ENCODE measurements around the gene PIK3IP1. TPM values are rescaled to one million over a fixed set of nuclear protein-coding genes. Genes with fewer than 3 reads are reported as not detected.

PIK3IP1 gene
- total RNA-seq, 1 experiment from 2014 or later: 6.2 TPM

DNA sequence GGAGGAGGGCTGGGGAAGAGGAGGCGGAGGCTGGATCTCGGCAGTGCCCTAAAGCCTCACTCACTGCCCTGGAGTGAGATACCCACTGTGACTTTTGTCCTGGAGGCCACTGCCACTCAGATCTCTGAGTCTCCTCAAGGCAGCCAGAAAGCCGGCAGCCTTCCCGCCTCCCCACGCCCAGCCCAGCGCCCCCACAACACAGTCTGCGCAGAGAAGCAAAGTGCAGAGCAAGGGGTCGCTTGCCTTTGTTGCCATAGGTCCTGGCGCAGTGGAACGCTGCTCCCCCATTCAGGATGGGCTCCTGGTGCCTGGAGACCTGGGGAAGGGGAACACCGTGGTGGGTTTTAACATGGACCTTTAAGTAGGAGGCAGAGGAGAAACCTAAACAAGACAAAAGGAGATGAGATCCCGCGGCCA is 36.3 kb upstream of the PIK3IP1 start:
- peaks cover 39% of the 10 kb centered on the region for H3K36me3 Mint-ChIP-seq (ENCODE audit: insufficient read depth, unreplicated experiment)
- BruUV-seq (replicated peaks): no TSS peak
- H3K27me3 Mint-ChIP-seq (ENCODE audit: unreplicated experiment): no peaks in the 10 kb centered on the region

DNA sequence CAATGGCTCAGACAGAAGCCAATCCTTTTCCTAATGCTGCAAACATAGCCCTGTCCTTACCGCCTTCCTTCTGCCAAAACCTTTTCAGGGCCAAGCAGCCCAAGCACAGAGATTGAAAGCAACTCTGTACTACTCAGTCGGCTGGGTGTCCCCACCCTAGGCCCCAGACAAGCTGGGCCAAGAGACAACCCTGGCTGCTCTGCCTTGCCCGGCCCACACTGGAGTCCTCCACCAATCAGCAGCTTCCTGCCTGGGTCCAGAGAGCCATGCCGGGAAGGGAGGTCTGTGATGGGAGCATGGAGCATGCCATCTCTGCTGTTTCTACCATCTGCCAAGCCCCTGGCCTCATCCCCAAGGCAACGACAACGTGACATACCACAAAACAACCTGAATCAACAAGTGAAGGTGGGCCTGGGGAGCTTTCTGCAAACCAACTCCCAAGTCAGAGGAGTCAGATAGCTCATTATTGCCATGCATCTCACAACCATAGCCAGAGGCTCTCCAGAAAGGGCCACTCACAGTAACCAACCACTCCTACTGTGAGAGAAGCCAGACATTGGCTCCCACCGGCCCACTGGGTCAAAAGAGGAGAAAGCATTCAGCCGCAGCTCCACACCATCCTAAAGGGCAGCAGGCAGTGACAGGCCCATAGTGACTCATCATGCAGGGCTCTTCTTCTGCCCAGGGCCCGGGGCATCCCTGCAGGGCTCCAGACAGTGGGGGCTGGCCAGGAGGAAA is 35.7 kb upstream of the PIK3IP1 start:
- CTCF ChIA-PET: interaction anchor here (0.5 to 2.7 kb wide), 2 partner anchors 14 to 213 kb away, joined by 4 to 12 read pairs; no protein-coding TSS in a partner anchor
- TF ChIP-seq, protein P1, sequence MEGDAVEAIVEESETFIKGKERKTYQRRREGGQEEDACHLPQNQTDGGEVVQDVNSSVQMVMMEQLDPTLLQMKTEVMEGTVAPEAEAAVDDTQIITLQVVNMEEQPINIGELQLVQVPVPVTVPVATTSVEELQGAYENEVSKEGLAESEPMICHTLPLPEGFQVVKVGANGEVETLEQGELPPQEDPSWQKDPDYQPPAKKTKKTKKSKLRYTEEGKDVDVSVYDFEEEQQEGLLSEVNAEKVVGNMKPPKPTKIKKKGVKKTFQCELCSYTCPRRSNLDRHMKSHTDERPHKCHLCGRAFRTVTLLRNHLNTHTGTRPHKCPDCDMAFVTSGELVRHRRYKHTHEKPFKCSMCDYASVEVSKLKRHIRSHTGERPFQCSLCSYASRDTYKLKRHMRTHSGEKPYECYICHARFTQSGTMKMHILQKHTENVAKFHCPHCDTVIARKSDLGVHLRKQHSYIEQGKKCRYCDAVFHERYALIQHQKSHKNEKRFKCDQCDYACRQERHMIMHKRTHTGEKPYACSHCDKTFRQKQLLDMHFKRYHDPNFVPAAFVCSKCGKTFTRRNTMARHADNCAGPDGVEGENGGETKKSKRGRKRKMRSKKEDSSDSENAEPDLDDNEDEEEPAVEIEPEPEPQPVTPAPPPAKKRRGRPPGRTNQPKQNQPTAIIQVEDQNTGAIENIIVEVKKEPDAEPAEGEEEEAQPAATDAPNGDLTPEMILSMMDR (IDR thresholded peaks at IDR 0.05; ENCODE audit: unreplicated experiment): no peak
- no peak overlapping the region for H3K27ac Mint-ChIP-seq (ENCODE audit: unreplicated experiment)
- H3K27me3 Mint-ChIP-seq (ENCODE audit: unreplicated experiment): no peaks in the 10 kb centered on the region
- no peak for DNase-seq
- BruUV-seq (replicated peaks): no TSS peak
- intact Hi-C loops (cut with micrococcal nuclease; ENCODE audit: unreplicated experiment): no loop called here
- no peaks in the 10 kb centered on the region for H3K9me3 Mint-ChIP-seq (ENCODE audit: low read depth, unreplicated experiment)
- H3K4me1 Mint-ChIP-seq (ENCODE audit: low read depth, unreplicated experiment): no peaks in the 10 kb centered on the region
- H3K4me3 Mint-ChIP-seq (ENCODE audit: low read depth, unreplicated experiment): no peak overlapping the region
- H3K36me3 Mint-ChIP-seq (ENCODE audit: insufficient read depth, unreplicated experiment): peaks cover 33% of the 10 kb centered on the region

More for the DNA sequence above, 36.3 kb upstream of the PIK3IP1 start:
- CTCF ChIA-PET: interaction anchor here (2.7 kb wide), 1 partner anchor 15 kb away, joined by 12 read pairs; no protein-coding TSS in a partner anchor
- intact Hi-C loops (cut with micrococcal nuclease; ENCODE audit: unreplicated experiment): no loop called here
- TF ChIP-seq, protein P1 (IDR thresholded peaks at IDR 0.05; ENCODE audit: unreplicated experiment): no peak
- H3K9me3 Mint-ChIP-seq (ENCODE audit: low read depth, unreplicated experiment): no peaks in the 10 kb centered on the region
- no peak overlapping the region for H3K4me3 Mint-ChIP-seq (ENCODE audit: low read depth, unreplicated experiment)
- no peak overlapping the region for H3K27ac Mint-ChIP-seq (ENCODE audit: unreplicated experiment)
- DNase-seq: no peak
- no peaks in the 10 kb centered on the region for H3K4me1 Mint-ChIP-seq (ENCODE audit: low read depth, unreplicated experiment)

DNA sequence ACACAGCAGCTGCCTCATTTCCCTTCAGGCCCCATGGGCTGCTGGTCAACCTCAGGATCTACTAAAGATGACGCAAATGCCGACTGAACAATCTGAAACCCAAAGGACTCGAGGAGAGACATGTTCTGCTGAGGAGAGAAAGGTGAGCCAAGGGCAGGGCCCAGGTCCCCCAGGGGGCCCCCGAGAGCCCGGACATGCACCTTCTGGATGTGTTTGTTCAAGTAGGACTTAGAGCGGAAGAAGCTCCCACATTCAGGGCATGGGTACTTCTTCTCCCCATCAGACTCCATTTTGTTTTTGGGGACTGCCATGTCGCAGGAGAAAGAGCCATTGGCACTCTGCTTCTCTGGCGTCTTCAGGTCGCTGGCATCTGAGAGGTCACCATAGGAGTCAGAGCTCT is 34.6 kb upstream of the PIK3IP1 start:
- no peak for DNase-seq
- CTCF ChIA-PET: interaction anchor here (2.7 kb wide), 1 partner anchor 13 kb away, joined by 12 read pairs; no protein-coding TSS in a partner anchor
- TF ChIP-seq, protein P1 (IDR thresholded peaks at IDR 0.05; ENCODE audit: unreplicated experiment): no peak
- no peaks in the 10 kb centered on the region for H3K27me3 Mint-ChIP-seq (ENCODE audit: unreplicated experiment)
- H3K36me3 Mint-ChIP-seq (ENCODE audit: insufficient read depth, unreplicated experiment): peaks cover 23% of the 10 kb centered on the region
- no peaks in the 10 kb centered on the region for H3K4me1 Mint-ChIP-seq (ENCODE audit: low read depth, unreplicated experiment)
- no peaks in the 10 kb centered on the region for H3K9me3 Mint-ChIP-seq (ENCODE audit: low read depth, unreplicated experiment)
- H3K4me3 Mint-ChIP-seq (ENCODE audit: low read depth, unreplicated experiment): no peak overlapping the region
- no peak overlapping the region for H3K27ac Mint-ChIP-seq (ENCODE audit: unreplicated experiment)
- BruUV-seq (replicated peaks): no TSS peak
- intact Hi-C loops (cut with micrococcal nuclease; ENCODE audit: unreplicated experiment): no loop called here

DNA sequence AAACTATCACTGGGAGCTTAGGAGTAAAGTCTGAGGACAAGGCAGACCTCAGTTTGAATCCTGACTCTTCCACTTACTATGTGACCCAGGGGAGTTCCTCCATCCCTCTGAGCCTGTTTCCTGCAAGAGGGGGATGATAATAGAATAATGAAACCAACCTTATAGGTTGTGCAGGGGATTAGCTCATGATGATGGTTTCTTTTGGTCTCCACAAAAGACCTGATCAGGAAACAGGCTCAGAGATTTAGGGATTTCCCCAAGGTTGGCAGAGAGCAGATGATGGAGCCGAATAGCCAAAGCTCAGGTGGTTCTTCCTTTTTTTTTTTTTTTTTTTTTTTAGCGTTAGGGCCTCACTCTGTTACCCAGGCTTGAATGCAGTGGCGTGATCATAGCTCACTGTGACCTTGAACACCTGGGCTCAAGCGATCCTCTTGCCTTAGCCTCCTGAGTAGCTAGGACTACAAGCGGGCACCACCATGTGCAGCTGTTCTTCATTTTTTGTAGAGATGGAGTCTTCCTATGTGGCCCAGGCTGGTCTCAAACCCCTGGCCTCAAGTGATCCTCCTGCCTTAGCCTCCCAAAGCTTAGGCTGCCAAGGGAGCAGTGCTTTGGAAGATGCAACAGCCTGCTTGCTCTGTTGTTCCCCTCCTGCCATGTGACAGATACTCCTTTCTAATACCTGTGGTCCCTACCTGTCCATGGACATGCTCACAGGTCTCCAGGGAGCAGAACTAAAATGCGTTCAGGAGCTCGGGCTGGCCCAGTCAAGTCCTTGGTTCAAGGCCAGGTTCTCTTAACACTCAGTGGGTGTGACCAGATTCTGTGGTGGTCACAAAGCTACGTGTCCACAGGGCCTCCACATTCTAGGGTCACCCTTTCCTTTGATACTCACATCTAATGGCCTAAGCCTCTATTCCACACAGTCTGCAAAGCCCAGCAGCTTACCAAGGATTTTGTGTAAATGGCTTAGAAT is 31.6 kb upstream of the PIK3IP1 start:
- Mint-ChIP-seq H3K27me3 (ENCODE audit: unreplicated experiment) (no peaks in the 10 kb centered on the region), H3K27ac (ENCODE audit: unreplicated experiment) (no peak overlapping the region), H3K4me1 (ENCODE audit: low read depth, unreplicated experiment) (no peaks in the 10 kb centered on the region), H3K9me3 (ENCODE audit: low read depth, unreplicated experiment) (no peaks in the 10 kb centered on the region), H3K36me3 (ENCODE audit: insufficient read depth, unreplicated experiment) (peaks cover 20% of the 10 kb centered on the region), H3K4me3 (ENCODE audit: low read depth, unreplicated experiment) (no peak overlapping the region)
- DNase-seq: no peak
- TF ChIP-seq, protein P1 (IDR thresholded peaks at IDR 0.05; ENCODE audit: unreplicated experiment): no peak
- intact Hi-C loops (cut with micrococcal nuclease; ENCODE audit: unreplicated experiment): no loop called here
- no TSS peak for BruUV-seq (replicated peaks)
- CTCF ChIA-PET: interaction anchor here (0.6 to 1.2 kb wide), 2 partner anchors 11 to 31 kb away, joined by 3 read pairs; no protein-coding TSS in a partner anchor
